ENCODE measurements around the gene ARHGEF17. TPM values are rescaled to one million over a fixed set of nuclear protein-coding genes. Genes with fewer than 3 reads are reported as not detected.

The ARHGEF17 gene
- total RNA-seq, 1 experiment from 2014 or later, result not detected

DNA sequence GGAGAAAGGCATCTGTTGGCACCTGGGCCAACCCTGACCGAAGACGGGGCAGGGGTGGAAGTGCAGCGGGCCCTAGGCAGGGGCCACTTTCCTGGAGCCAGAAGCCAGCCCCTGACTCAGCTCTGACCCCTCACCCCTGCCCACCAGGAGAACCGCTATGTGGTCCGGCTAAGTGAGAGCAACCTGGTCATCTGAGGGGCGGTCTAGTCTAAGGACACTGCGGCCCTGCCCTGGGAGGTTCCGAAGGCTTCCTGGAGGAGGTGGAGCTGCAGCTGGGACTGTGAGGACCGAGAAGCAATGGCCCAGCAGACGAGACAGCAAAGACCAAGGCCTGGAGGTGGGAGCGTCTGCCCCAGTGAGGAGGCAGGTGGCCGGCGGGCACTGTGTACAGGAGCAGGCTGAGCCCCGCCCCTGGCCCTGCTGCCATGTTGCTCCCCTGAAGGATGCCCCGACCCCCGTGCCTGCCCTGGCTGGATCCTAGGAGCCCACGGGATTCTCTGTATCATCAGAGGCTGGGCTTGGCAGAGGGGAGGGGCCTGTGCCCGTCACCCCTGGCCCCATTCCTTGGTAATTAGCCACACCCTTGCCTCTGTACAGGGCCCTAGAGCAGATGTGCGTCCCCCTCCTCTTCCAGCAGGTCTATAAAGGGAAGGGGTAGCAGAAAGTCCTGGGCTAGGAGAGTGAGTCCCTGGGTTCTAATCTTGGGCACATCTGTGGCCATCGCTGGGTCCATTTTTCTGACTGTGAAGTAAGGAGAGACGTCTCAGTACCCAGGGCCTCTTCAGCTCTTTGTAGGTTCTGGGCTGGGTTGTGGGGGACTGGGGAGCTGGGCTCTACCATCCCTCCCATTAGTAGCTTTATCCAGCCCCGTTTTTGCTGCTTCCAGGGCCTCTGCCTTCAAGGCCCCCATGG, 87.5 kb downstream of the ARHGEF17 start:
- Histone ChIP-seq H3K9me2 (replicated peaks; ENCODE audit: insufficient read depth, low read length) (no peaks in the 10 kb centered on the region), H3K9me3 (ENCODE audit: low read length) (no peaks in the 10 kb centered on the region), H3K36me3 (ENCODE audit: insufficient read depth, low read length) (peaks cover 24% of the 10 kb centered on the region), H3K79me2 (ENCODE audit: low read length) (peaks cover 8% of the 10 kb centered on the region), H3K4me1 (ENCODE audit: low read length) (peaks cover 24% of the 10 kb centered on the region), H2AFZ (ENCODE audit: low read length) (no peak overlapping the region), H3K27me3 (ENCODE audit: low read length) (no peaks in the 10 kb centered on the region), H3K4me2 (ENCODE audit: low read depth, low read length, poor library complexity, severe bottlenecking) (no peak overlapping the region), H3K4me3 (ENCODE audit: low read length) (no peak overlapping the region), H3K27ac (ENCODE audit: low read length) (no peak overlapping the region), H4K20me1 (ENCODE audit: insufficient read depth, low read depth, low read length) (peaks cover 7% of the 10 kb centered on the region; the same call in 1 of the 2 replicates), H3K9ac (ENCODE audit: low read length) (no peak overlapping the region)
- DNase-seq, result no peak

DNA sequence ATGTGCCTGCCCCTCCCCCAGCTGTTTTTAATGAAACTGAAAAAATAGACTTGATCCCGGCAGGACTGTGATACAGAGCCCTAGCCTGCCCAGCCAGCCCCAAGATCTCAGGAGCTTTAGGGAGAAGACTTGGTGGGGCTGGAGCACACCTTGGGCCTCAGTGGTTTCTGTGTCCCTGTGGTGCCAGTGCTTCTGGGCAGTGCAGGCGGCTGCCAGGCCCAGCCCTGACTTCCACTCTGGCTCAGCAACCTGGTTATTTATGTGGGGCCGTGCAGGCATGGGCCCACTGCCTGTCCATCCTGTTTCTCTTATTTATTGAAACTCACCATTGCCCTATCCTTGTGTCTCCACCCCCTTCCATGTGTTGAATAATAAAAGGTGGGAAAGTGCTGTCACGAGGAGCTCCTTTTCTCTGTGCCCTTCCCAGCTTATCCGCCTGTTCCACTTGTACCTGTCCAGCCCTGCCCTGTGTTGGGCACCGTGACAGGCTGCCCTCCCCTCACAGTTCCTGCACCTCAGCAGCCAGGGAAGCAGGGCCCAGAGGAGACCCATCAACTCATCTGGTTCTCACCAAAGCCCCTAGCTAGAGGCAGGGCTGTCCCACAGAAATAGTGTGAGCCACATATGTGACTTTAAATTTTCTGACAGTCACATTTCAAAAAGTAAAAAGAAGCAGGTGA, 88.3 kb downstream of the ARHGEF17 start:
- no peak for DNase-seq
- H3K4me1 ChIP-seq (ENCODE audit: low read length), result peaks cover 16% of the 10 kb centered on the region
- H3K9ac ChIP-seq (ENCODE audit: low read length), result no peak overlapping the region
- no peak overlapping the region for H3K4me3 ChIP-seq (ENCODE audit: low read length)
- H4K20me1 ChIP-seq (ENCODE audit: insufficient read depth, low read depth, low read length), result peaks cover 5% of the 10 kb centered on the region; the same call in 1 of the 2 replicates
- no peak overlapping the region for H3K27ac ChIP-seq (ENCODE audit: low read length)
- no peaks in the 10 kb centered on the region for H3K79me2 ChIP-seq (ENCODE audit: low read length)
- H3K36me3 ChIP-seq (ENCODE audit: insufficient read depth, low read length), result peaks cover 25% of the 10 kb centered on the region
- no peak overlapping the region for H3K4me2 ChIP-seq (ENCODE audit: low read depth, low read length, poor library complexity, severe bottlenecking)
- H3K27me3 ChIP-seq (ENCODE audit: low read length), result no peaks in the 10 kb centered on the region
- no peaks in the 10 kb centered on the region for H3K9me2 ChIP-seq (replicated peaks; ENCODE audit: insufficient read depth, low read length)
- H2AFZ ChIP-seq (ENCODE audit: low read length), result no peak overlapping the region
- H3K9me3 ChIP-seq (ENCODE audit: low read length), result no peaks in the 10 kb centered on the region

DNA sequence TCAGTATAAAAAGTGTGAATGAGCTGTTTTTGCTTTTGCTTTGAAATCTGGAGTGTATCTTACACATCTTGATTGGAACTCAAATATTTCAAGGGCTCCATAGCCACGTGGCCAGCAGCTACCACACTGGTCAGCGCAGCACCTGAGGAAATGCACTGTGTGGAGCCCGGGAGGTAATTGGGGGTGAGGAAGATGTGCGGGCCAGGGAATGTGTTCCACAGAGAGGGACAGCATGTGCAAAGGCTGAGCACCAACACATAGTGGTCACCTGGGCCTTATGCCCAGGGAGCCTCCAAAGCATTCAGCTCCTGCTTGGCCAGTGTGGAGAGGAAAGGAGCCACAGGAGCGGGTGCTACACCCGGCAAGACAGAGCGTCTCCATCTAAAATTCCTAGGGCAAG, 88.9 kb downstream of the ARHGEF17 start:
- H3K36me3 ChIP-seq (ENCODE audit: insufficient read depth, low read length), result peaks cover 25% of the 10 kb centered on the region

DNA sequence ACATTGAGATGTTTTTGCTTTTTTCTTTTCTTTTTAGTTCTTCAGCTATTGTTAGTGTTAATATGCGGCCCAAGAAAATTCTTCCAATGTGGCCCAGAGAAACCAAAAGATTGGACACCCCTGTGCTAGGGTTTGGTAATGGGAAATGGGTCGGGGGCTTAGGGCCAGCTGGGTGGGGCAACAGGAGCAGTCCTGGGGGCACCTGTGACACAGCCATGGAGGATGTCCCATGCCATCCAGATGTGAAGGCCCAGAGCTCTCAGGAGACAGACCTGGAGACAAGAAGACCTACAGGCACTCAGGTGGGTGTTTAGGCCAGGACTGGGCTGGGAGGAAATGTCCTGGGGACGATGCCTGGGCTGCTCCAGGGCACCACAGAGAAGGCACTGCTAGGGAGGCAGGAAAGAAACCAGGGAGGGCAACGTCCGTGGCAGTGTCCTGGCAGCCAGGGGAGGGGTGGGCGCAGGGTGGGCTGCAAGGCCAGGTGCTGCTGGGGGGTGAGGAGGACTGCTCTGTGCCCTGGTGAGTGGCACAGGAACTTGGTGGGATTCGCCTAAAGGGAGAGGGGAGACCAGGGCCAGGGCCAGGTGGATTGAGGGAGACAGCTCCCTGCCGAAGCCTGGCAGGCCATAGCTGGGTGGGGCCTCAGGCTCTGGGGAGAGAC, 89.5 kb downstream of the ARHGEF17 start:
- no peaks in the 10 kb centered on the region for H3K9me2 ChIP-seq (replicated peaks; ENCODE audit: insufficient read depth, low read length)
- no peaks in the 10 kb centered on the region for H3K79me2 ChIP-seq (ENCODE audit: low read length)
- H3K4me3 ChIP-seq (ENCODE audit: low read length), result no peak overlapping the region
- DNase-seq, result no peak
- no peak overlapping the region for H3K27ac ChIP-seq (ENCODE audit: low read length)
- no peaks in the 10 kb centered on the region for H3K9me3 ChIP-seq (ENCODE audit: low read length)
- peaks cover 25% of the 10 kb centered on the region for H3K36me3 ChIP-seq (ENCODE audit: insufficient read depth, low read length)
- no peak overlapping the region for H3K9ac ChIP-seq (ENCODE audit: low read length)
- no peak overlapping the region for H3K4me2 ChIP-seq (ENCODE audit: low read depth, low read length, poor library complexity, severe bottlenecking)
- H3K27me3 ChIP-seq (ENCODE audit: low read length), result no peaks in the 10 kb centered on the region
- H2AFZ ChIP-seq (ENCODE audit: low read length), result no peak overlapping the region
- peaks cover 5% of the 10 kb centered on the region; the same call in 1 of the 2 replicates for H4K20me1 ChIP-seq (ENCODE audit: insufficient read depth, low read depth, low read length)
- peaks cover 7% of the 10 kb centered on the region for H3K4me1 ChIP-seq (ENCODE audit: low read length)

More for the DNA sequence above, 88.9 kb downstream of the ARHGEF17 start:
- peaks cover 10% of the 10 kb centered on the region for H3K4me1 ChIP-seq (ENCODE audit: low read length)
- no peaks in the 10 kb centered on the region for H3K27me3 ChIP-seq (ENCODE audit: low read length)
- no peak overlapping the region for H3K4me2 ChIP-seq (ENCODE audit: low read depth, low read length, poor library complexity, severe bottlenecking)
- H3K9me3 ChIP-seq (ENCODE audit: low read length), result no peaks in the 10 kb centered on the region
- no peak overlapping the region for H2AFZ ChIP-seq (ENCODE audit: low read length)
- no peaks in the 10 kb centered on the region for H3K9me2 ChIP-seq (replicated peaks; ENCODE audit: insufficient read depth, low read length)
- no peaks in the 10 kb centered on the region for H3K79me2 ChIP-seq (ENCODE audit: low read length)
- H3K4me3 ChIP-seq (ENCODE audit: low read length), result no peak overlapping the region
- DNase-seq, result no peak
- no peak overlapping the region for H3K9ac ChIP-seq (ENCODE audit: low read length)
- peaks cover 5% of the 10 kb centered on the region; the same call in 1 of the 2 replicates for H4K20me1 ChIP-seq (ENCODE audit: insufficient read depth, low read depth, low read length)
- H3K27ac ChIP-seq (ENCODE audit: low read length), result no peak overlapping the region

DNA sequence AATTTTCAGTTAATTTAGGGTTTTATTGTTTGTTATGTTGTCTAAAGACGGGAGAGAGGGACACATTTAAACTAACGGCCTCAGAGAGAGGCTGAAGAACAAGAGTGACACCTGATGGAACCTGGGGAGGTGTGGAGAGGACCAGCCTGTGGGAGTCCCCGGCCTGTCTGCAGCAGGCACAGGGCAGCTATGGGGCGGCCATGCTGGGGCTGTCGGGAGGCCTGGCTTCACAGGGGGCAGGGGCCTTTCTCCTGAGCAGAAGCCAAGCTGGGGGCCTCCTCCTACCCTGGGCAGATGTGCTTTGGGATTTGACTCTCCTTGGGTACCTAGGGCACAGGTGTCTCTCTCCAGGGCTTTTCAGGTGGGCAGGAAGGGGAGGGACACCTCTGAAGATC, 90.1 kb downstream of the ARHGEF17 start:
- Histone ChIP-seq H3K9me2 (replicated peaks; ENCODE audit: insufficient read depth, low read length) (no peaks in the 10 kb centered on the region), H3K4me3 (ENCODE audit: low read length) (no peak overlapping the region), H3K4me2 (ENCODE audit: low read depth, low read length, poor library complexity, severe bottlenecking) (no peak overlapping the region), H3K27ac (ENCODE audit: low read length) (no peak overlapping the region), H4K20me1 (ENCODE audit: insufficient read depth, low read depth, low read length) (0 out of 2 replicates have a peak, but pooled peaks cover 5% of the 10 kb centered on the region), H3K9me3 (ENCODE audit: low read length) (no peaks in the 10 kb centered on the region), H3K36me3 (ENCODE audit: insufficient read depth, low read length) (peaks cover 25% of the 10 kb centered on the region), H3K9ac (ENCODE audit: low read length) (no peak overlapping the region), H3K4me1 (ENCODE audit: low read length) (peaks cover 3% of the 10 kb centered on the region), H3K27me3 (ENCODE audit: low read length) (no peaks in the 10 kb centered on the region), H2AFZ (ENCODE audit: low read length) (no peak overlapping the region), H3K79me2 (ENCODE audit: low read length) (no peaks in the 10 kb centered on the region)
- DNase-seq, result no peak

DNA sequence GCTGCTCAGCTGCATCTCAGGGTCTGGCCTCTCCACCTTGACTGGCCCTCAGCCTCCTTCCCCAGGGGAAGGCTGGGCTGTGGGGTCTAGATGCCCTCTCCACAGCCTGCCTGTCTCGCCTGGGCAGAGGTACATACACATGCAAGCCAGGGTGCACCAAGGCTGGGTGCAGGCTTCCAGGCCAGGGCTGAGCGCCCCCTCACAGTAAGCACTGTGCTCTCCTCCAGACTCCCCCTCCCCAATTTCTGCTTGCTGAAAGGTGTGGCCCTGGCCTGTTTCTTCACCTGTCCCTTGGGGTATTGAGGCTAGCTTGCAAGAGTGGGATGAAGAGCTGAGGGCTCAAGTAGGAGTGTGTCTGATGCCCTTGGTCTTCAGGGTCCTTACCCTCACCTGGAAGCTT, 90.6 kb downstream of the ARHGEF17 start:
- H3K4me2 ChIP-seq (ENCODE audit: low read depth, low read length, poor library complexity, severe bottlenecking), result no peak overlapping the region
- no peaks in the 10 kb centered on the region for H3K4me1 ChIP-seq (ENCODE audit: low read length)
- H3K27me3 ChIP-seq (ENCODE audit: low read length), result no peaks in the 10 kb centered on the region
- 0 out of 2 replicates have a peak, but pooled peaks cover 5% of the 10 kb centered on the region for H4K20me1 ChIP-seq (ENCODE audit: insufficient read depth, low read depth, low read length)
- H3K9me3 ChIP-seq (ENCODE audit: low read length), result no peaks in the 10 kb centered on the region
- H3K9me2 ChIP-seq (replicated peaks; ENCODE audit: insufficient read depth, low read length), result no peaks in the 10 kb centered on the region
- H3K79me2 ChIP-seq (ENCODE audit: low read length), result no peaks in the 10 kb centered on the region
- peaks cover 24% of the 10 kb centered on the region for H3K36me3 ChIP-seq (ENCODE audit: insufficient read depth, low read length)
- no peak overlapping the region for H3K9ac ChIP-seq (ENCODE audit: low read length)
- H2AFZ ChIP-seq (ENCODE audit: low read length), result no peak overlapping the region
- H3K4me3 ChIP-seq (ENCODE audit: low read length), result no peak overlapping the region
- H3K27ac ChIP-seq (ENCODE audit: low read length), result no peak overlapping the region
- no peak for DNase-seq

DNA sequence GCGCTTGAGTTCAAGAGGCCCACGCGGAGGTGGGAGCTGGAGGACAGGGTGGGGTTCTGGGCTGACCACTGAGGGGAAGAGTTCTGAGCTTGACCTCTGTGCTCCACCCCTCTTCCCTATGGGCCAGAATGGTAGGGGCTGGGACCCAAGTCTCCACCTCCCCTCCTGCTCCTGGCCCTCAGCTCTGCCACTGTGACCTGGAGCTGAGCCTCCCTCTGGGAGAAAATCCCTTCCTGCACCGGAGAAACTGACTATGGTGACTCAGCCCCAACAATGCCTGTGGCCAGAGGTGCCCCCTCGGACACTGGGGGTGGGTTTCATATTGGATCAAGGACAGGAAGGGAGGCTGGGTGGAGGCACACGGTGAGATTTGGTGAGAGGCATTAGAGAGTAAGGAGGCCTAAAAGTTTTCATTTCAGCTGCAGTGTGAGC, 91.1 kb downstream of the ARHGEF17 start:
- Histone ChIP-seq H3K9ac (ENCODE audit: low read length) (no peak overlapping the region), H3K4me3 (ENCODE audit: low read length) (no peak overlapping the region), H2AFZ (ENCODE audit: low read length) (no peak overlapping the region), H4K20me1 (ENCODE audit: insufficient read depth, low read depth, low read length) (0 out of 2 replicates have a peak, but pooled peaks cover 5% of the 10 kb centered on the region), H3K4me2 (ENCODE audit: low read depth, low read length, poor library complexity, severe bottlenecking) (no peak overlapping the region), H3K27ac (ENCODE audit: low read length) (no peak overlapping the region), H3K36me3 (ENCODE audit: insufficient read depth, low read length) (peaks cover 19% of the 10 kb centered on the region), H3K27me3 (ENCODE audit: low read length) (no peaks in the 10 kb centered on the region), H3K9me3 (ENCODE audit: low read length) (no peaks in the 10 kb centered on the region), H3K4me1 (ENCODE audit: low read length) (no peaks in the 10 kb centered on the region), H3K79me2 (ENCODE audit: low read length) (no peaks in the 10 kb centered on the region), H3K9me2 (replicated peaks; ENCODE audit: insufficient read depth, low read length) (no peaks in the 10 kb centered on the region)
- DNase-seq, result no peak

DNA sequence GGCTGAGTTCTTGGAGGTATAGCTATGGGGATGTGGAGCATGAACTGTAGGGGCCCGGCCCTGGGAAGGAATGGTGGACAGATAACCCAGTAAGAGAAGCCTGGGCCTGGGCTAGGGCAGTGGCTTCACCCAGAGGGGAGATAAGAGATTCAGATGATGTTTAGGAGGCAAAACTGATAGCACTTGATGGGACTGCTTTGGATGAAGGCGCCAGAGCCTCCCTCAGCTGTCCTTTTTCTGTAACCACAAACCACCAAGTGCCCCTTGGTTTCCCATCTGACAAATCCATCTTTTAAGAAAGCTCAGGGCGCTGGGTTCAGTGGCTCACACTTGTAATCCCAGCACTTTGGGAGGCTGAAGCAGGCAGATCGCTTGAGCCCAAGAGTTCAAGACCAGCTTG, 91.6 kb downstream of the ARHGEF17 start:
- no peaks in the 10 kb centered on the region for H3K4me1 ChIP-seq (ENCODE audit: low read length)
- H3K36me3 ChIP-seq (ENCODE audit: insufficient read depth, low read length), result peaks cover 17% of the 10 kb centered on the region
- no peaks in the 10 kb centered on the region for H3K9me3 ChIP-seq (ENCODE audit: low read length)
- DNase-seq, result no peak
- no peak overlapping the region for H3K4me2 ChIP-seq (ENCODE audit: low read depth, low read length, poor library complexity, severe bottlenecking)
- H3K4me3 ChIP-seq (ENCODE audit: low read length), result no peak overlapping the region
- H3K27ac ChIP-seq (ENCODE audit: low read length), result no peak overlapping the region
- H2AFZ ChIP-seq (ENCODE audit: low read length), result no peak overlapping the region
- no peaks in the 10 kb centered on the region for H3K27me3 ChIP-seq (ENCODE audit: low read length)
- no peaks in the 10 kb centered on the region for H3K9me2 ChIP-seq (replicated peaks; ENCODE audit: insufficient read depth, low read length)
- no peak overlapping the region for H3K9ac ChIP-seq (ENCODE audit: low read length)
- 0 out of 2 replicates have a peak, but pooled peaks cover 5% of the 10 kb centered on the region for H4K20me1 ChIP-seq (ENCODE audit: insufficient read depth, low read depth, low read length)
- no peaks in the 10 kb centered on the region for H3K79me2 ChIP-seq (ENCODE audit: low read length)
